ENCODE results near the gene TOP3B. TPM values are rescaled to one million over a fixed set of nuclear protein-coding genes. Genes with fewer than 3 reads are reported as not detected.
A peak's percentile ranks its signal among the peaks of the same experiment; 100 is the strongest.

Gene TOP3B
- total RNA-seq, 6 experiments from 2014 or later = 13.8 to 17.1 (median 15.2) TPM

DNA sequence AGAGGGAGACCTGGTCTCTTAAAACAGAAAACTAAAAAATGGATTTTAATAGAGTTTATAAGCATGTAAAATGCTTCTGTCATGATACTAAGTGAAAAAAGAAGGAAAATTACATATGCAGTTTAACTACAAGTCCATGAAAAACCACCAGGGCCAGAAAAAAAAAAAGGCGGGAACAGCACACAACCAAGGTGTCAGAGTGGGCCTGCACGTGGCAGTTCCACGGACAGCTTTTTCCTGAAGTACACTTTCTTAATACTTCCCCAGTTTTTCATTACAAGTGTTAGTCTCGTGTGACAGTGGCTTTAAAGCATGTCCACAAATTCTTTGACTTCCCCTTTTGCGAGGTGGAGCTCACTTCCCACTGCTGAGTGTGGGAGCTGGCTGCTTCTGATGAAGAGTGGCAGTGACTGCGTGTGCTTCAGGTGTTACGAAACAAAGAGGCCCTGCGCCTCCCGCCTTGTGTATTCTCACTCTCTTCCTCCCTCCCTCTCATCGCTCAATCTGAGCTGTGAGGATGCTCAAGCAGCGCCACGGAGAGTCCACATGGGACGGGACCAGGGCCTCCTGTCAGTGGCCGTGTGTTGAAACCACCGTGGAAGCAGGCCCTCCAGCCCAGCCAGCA lies 46.3 kb downstream of the TOP3B start:
- H3K4me1 Mint-ChIP-seq (ENCODE audit: low read depth) = peaks cover 53% of the 10 kb centered on the region
- TF ChIP-seq, protein P1, sequence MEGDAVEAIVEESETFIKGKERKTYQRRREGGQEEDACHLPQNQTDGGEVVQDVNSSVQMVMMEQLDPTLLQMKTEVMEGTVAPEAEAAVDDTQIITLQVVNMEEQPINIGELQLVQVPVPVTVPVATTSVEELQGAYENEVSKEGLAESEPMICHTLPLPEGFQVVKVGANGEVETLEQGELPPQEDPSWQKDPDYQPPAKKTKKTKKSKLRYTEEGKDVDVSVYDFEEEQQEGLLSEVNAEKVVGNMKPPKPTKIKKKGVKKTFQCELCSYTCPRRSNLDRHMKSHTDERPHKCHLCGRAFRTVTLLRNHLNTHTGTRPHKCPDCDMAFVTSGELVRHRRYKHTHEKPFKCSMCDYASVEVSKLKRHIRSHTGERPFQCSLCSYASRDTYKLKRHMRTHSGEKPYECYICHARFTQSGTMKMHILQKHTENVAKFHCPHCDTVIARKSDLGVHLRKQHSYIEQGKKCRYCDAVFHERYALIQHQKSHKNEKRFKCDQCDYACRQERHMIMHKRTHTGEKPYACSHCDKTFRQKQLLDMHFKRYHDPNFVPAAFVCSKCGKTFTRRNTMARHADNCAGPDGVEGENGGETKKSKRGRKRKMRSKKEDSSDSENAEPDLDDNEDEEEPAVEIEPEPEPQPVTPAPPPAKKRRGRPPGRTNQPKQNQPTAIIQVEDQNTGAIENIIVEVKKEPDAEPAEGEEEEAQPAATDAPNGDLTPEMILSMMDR (IDR thresholded peaks at IDR 0.05) = no peak
- H3K36me3 Mint-ChIP-seq (ENCODE audit: low read depth) = peaks cover 26% of the 10 kb centered on the region
- peak overlapping the region; percentile 70 for H3K4me3 Mint-ChIP-seq
- H3K9me3 Mint-ChIP-seq = no peaks in the 10 kb centered on the region
- H3K27me3 Mint-ChIP-seq (ENCODE audit: insufficient read depth) = no peaks in the 10 kb centered on the region; the same call in none of the 2 replicates
- peak overlapping the region; percentile 99 for H3K27ac Mint-ChIP-seq
- DNase-seq = no peak

DNA sequence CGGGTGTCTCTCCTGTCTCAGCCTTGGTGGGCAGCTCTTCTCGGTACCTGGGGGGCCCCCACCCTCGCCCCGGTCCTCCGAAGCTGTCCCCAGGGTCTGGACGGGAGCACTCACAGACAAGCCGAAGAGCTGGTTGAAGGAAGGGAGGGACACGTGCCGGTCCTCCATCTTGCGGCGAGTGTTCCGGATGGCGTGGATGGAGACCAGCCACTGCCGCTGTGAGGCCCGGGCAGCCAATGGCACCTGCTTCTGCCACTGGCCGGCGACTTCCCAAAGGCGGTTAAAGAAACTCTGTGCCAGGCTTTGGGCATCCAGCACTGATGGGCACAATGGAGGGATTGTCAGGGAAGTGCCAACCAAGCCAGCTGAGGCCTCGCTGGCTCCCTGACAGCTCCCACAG lies 48.7 kb downstream of the TOP3B start:
- Mint-ChIP-seq H3K36me3 (ENCODE audit: low read depth) (peaks cover 20% of the 10 kb centered on the region; the same call in 1 of the 2 replicates), H3K4me3 (no peak overlapping the region), H3K27ac (no peak overlapping the region), H3K9me3 (no peaks in the 10 kb centered on the region), H3K27me3 (ENCODE audit: insufficient read depth) (no peaks in the 10 kb centered on the region; the same call in 1 of the 2 replicates), H3K4me1 (ENCODE audit: low read depth) (peaks cover 32% of the 10 kb centered on the region)
- TF ChIP-seq, protein P1 (IDR thresholded peaks at IDR 0.05) = no peak
- DNase-seq = no peak

GRCh38 chr22:21933413-21933812 lies 49.2 kb downstream of the TOP3B start:
- Mint-ChIP-seq H3K27ac (no peak overlapping the region), H3K27me3 (ENCODE audit: insufficient read depth) (no peaks in the 10 kb centered on the region; the same call in 1 of the 2 replicates), H3K9me3 (no peaks in the 10 kb centered on the region), H3K4me3 (no peak overlapping the region), H3K4me1 (ENCODE audit: low read depth) (peaks cover 27% of the 10 kb centered on the region), H3K36me3 (ENCODE audit: low read depth) (peaks cover 20% of the 10 kb centered on the region; the same call in 1 of the 2 replicates)
- TF ChIP-seq, protein P1 (IDR thresholded peaks at IDR 0.05) = no peak
- DNase-seq = no peak

GRCh38 chr22:21932347-21932746 lies 50.2 kb downstream of the TOP3B start:
- TF ChIP-seq, protein P1 (IDR thresholded peaks at IDR 0.05) = no peak
- H3K4me3 Mint-ChIP-seq = no peak overlapping the region
- H3K27ac Mint-ChIP-seq = no peak overlapping the region
- H3K36me3 Mint-ChIP-seq (ENCODE audit: low read depth) = peaks cover 22% of the 10 kb centered on the region; the same call in 1 of the 2 replicates
- no peak for DNase-seq
- peaks cover 16% of the 10 kb centered on the region for H3K4me1 Mint-ChIP-seq (ENCODE audit: low read depth)
- no peaks in the 10 kb centered on the region; the same call in 1 of the 2 replicates for H3K27me3 Mint-ChIP-seq (ENCODE audit: insufficient read depth)
- no peaks in the 10 kb centered on the region for H3K9me3 Mint-ChIP-seq

DNA sequence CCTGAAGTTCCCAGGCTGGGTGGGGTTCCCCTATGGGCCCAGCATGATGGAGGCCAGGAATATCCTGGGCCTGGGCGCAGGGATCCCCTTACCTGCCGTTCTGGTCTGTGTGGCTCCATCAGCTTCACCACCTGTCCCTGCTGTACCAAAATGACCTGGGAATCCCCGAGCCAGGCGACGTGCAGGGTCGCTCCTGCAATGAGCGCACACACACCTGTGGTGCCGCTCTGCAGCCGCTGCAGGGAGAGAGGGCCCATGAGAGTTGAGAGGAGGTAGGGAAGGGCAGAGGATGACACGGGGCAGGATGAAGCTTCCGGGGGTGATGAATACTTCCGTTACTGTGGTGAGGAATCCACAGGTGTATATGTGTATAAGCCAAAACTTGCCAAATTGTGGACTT lies 51.5 kb downstream of the TOP3B start:
- no peaks in the 10 kb centered on the region for H3K27me3 Mint-ChIP-seq (ENCODE audit: insufficient read depth)
- H3K9me3 Mint-ChIP-seq = no peaks in the 10 kb centered on the region
- H3K4me3 Mint-ChIP-seq = no peak overlapping the region
- H3K36me3 Mint-ChIP-seq (ENCODE audit: low read depth) = peaks cover 22% of the 10 kb centered on the region; the same call in 1 of the 2 replicates
- TF ChIP-seq, protein P1 (IDR thresholded peaks at IDR 0.05) = no peak
- H3K4me1 Mint-ChIP-seq (ENCODE audit: low read depth) = peaks cover 3% of the 10 kb centered on the region; the same call in 1 of the 2 replicates
- no peak for DNase-seq
- no peak overlapping the region for H3K27ac Mint-ChIP-seq
